ENCODE results near the gene MRPS2.

The MRPS2 gene

DNA sequence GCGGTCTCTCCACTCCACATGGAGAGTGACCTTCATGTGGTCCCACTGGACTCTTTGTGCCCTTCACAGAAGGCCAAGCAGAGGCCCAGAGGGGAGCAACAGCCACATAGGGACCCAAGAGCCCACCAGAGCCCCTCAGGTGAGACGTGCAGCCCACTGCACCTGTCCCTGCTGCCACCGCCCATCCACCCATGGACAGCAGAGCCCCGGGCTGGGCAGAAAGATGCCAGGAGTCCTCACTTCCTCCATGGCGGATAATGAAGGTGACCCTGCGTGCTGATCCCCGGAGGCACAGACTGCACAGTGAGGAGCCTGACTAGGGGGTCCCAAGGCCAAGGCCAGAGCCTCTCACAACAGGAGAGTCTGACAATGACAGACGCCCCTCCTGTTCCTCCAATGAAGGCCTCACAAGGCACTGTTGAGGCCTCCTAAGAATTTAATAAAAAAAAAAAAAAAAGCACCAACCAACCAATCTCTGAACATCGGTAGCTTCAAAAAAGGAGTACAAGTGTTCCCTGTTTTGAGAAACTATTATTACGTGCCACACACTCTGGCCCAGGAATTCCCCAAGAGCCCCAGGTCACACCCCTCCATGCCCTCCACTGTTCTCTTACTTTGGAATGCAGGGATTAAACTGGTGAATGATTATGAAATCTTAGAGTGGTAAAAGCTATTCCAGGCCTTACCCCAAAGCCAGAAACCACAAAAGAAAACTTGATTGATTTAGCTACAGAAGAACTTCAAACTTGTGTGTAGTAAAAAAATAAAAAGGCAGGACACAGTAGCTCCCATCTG is 23.7 kb upstream of the MRPS2 start:
- Histone ChIP-seq H3K9ac (ENCODE audit: low read length) (no peak overlapping the region), H2AFZ (ENCODE audit: low read length) (no peak overlapping the region), H3K79me2 (ENCODE audit: insufficient read depth, low read length) (no peaks in the 10 kb centered on the region), H3K9me3 (ENCODE audit: low read length) (no peaks in the 10 kb centered on the region), H3K4me3 (ENCODE audit: low read depth, low read length, poor library complexity, severe bottlenecking) (no peak overlapping the region), H3K27ac (ENCODE audit: low read depth, low read length, poor library complexity, severe bottlenecking) (no peak overlapping the region), H3K27me3 (ENCODE audit: insufficient read depth, low read length) (no peaks in the 10 kb centered on the region), H3K9me2 (ENCODE audit: low read depth, low read length) (no peaks in the 10 kb centered on the region), H3F3A (ENCODE audit: insufficient read depth, low read length) (no peaks in the 10 kb centered on the region), H3K36me3 (ENCODE audit: insufficient read depth, low read length) (no peaks in the 10 kb centered on the region), H3K4me1 (ENCODE audit: insufficient read depth, low read length, severe bottlenecking) (no peaks in the 10 kb centered on the region), H3K4me2 (ENCODE audit: low read length) (no peak overlapping the region), H4K20me1 (ENCODE audit: insufficient read depth, low read length) (no peaks in the 10 kb centered on the region)
- TF ChIP-seq CTCF (IDR thresholded peaks at IDR 0.05; ENCODE audit: low read length) (no peak), EZH2 (IDR thresholded peaks at IDR 0.05; ENCODE audit: borderline replicate concordance, low read length) (no peak)

DNA sequence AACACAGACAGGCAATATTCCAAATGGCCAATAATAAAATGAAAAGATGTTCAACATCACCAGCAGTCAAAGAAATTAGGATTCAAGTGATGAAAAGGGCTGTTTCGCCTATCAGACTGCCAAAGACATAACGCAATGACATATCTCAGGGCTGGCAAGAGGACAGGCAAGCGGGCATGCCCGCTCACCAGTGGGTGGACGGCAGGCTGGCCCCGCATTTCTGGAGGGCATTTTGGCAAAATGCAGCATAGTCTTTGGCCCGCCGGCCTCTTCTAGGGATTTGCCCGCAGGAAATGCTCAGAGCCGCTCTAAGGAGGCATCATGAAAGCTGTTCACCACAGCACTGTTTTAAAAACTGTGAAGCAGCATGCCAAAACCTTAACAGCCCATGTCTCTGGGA is 22.3 kb upstream of the MRPS2 start:
- H3K9ac ChIP-seq (ENCODE audit: low read length), result no peak overlapping the region
- no peak overlapping the region for H3K4me3 ChIP-seq (ENCODE audit: low read depth, low read length, poor library complexity, severe bottlenecking)
- H3K4me2 ChIP-seq (ENCODE audit: low read length), result no peak overlapping the region
- H3F3A ChIP-seq (ENCODE audit: insufficient read depth, low read length), result no peaks in the 10 kb centered on the region
- TF ChIP-seq EZH2 (IDR thresholded peaks at IDR 0.05; ENCODE audit: borderline replicate concordance, low read length), result no peak
- H4K20me1 ChIP-seq (ENCODE audit: insufficient read depth, low read length), result no peaks in the 10 kb centered on the region
- no peaks in the 10 kb centered on the region; the same call in 1 of the 2 replicates for H3K27me3 ChIP-seq (ENCODE audit: insufficient read depth, low read length)
- no peaks in the 10 kb centered on the region for H3K36me3 ChIP-seq (ENCODE audit: insufficient read depth, low read length)
- no peak overlapping the region for H3K27ac ChIP-seq (ENCODE audit: low read depth, low read length, poor library complexity, severe bottlenecking)
- no peaks in the 10 kb centered on the region for H3K4me1 ChIP-seq (ENCODE audit: insufficient read depth, low read length, severe bottlenecking)
- no peaks in the 10 kb centered on the region for H3K9me3 ChIP-seq (ENCODE audit: low read length)
- H3K9me2 ChIP-seq (ENCODE audit: low read depth, low read length), result no peaks in the 10 kb centered on the region
- H3K79me2 ChIP-seq (ENCODE audit: insufficient read depth, low read length), result no peaks in the 10 kb centered on the region
- H2AFZ ChIP-seq (ENCODE audit: low read length), result no peak overlapping the region

DNA sequence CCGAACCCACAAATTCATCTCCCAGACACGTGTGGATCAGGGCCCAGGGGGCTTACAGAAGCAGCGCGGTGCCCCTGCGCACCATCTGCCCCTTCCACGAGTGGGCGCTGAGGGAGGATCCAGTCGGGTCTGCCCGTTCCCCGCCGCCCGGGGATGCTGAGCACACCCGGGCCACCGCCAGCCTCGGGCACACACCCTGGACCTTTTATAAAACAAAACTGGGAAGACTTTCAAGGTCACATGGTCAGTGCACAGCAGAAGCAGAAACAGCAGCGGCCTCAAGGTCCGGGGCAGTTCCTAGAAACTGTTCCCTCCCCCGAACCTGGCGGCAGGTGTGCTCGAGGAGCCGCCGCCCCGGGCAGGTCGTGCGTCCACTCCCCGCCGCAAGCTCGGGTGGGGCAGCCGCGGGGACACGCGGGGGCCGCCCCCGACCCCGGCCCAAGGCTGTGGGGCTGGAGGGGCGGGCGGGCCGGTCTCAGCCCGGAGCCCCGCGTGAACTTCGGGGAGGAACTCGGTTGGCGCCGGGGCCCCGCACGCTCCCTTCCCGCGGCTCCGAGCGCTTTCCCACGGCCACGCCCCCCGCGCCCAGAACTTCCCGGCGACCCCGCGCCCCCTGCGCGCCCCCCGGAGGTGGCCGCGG is 21.5 kb upstream of the MRPS2 start:
- Histone ChIP-seq H2AFZ (ENCODE audit: low read length) (no peak overlapping the region), H3K4me1 (ENCODE audit: insufficient read depth, low read length, severe bottlenecking) (no peaks in the 10 kb centered on the region), H3K4me2 (ENCODE audit: low read length) (peak overlapping the region; percentile 50), H3K27ac (ENCODE audit: low read depth, low read length, poor library complexity, severe bottlenecking) (no peak overlapping the region), H3K9me3 (ENCODE audit: low read length) (no peaks in the 10 kb centered on the region), H3K9me2 (ENCODE audit: low read depth, low read length) (no peaks in the 10 kb centered on the region), H3K9ac (ENCODE audit: low read length) (no peak overlapping the region), H4K20me1 (ENCODE audit: insufficient read depth, low read length) (no peaks in the 10 kb centered on the region), H3F3A (ENCODE audit: insufficient read depth, low read length) (no peaks in the 10 kb centered on the region), H3K27me3 (ENCODE audit: insufficient read depth, low read length) (no peaks in the 10 kb centered on the region; the same call in 1 of the 2 replicates), H3K36me3 (ENCODE audit: insufficient read depth, low read length) (no peaks in the 10 kb centered on the region), H3K79me2 (ENCODE audit: insufficient read depth, low read length) (no peaks in the 10 kb centered on the region), H3K4me3 (ENCODE audit: low read depth, low read length, poor library complexity, severe bottlenecking) (peak overlapping the region; percentile 35)
- TF ChIP-seq CTCF (IDR thresholded peaks at IDR 0.05; ENCODE audit: low read length) (0 out of 2 replicates have a peak, but pooled peaks have one; percentile 6), EZH2 (IDR thresholded peaks at IDR 0.05; ENCODE audit: borderline replicate concordance, low read length) (no peak)
